Measurements from ENCODE around the gene WDR91. TPM values are rescaled to one million over a fixed set of nuclear protein-coding genes. Genes with fewer than 3 reads are reported as not detected.

Gene WDR91
- polyA plus RNA-seq, 1 donor from 2014 or later: 5.9 TPM

Other genes starting within 250 kb of the WDR91 start
- gene AGBL3, start 225.0 kb downstream of the WDR91 start, polyA plus RNA-seq: 1.3 TPM
- 34.7 TPM for gene TMEM140, start 63.5 kb downstream of the WDR91 start, polyA plus RNA-seq
- 39.5 TPM for gene CYREN, start 40.8 kb downstream of the WDR91 start, polyA plus RNA-seq
- gene STRA8, start 22.3 kb upstream of the WDR91 start, polyA plus RNA-seq: not detected